ENCODE data around the gene TJP3. TPM values are rescaled to one million over a fixed set of nuclear protein-coding genes. Genes with fewer than 3 reads are reported as not detected.

TJP3 gene
- total and polyA plus RNA-seq, 2 experiments from 2014 or later = 18.2 to 23.9 TPM

GRCh38 chr19:3693025-3693925 lies 14.9 kb upstream of the TJP3 start (continued):
- TF ChIP-seq ETS1 (IDR thresholded peaks at IDR 0.05) (no peak), ZNF462 (CRISPR knock-in tag; IDR thresholded peaks at IDR 0.05) (no peak), EZH2phosphoT487 (IDR thresholded peaks at IDR 0.05; ENCODE audit: unreplicated experiment) (no peak)

- DNase-seq (ENCODE audit: low spot score) = no peak
- Histone ChIP-seq H3K4me1 (ENCODE audit: insufficient read depth) (peaks cover 2% of the 10 kb centered on the region; the same call in 1 of the 2 replicates), H3K27ac (ENCODE audit: low read depth) (no peak overlapping the region), H4K20me1 (replicated peaks; ENCODE audit: insufficient read depth) (peaks cover 10% of the 10 kb centered on the region), H3K4me3 (no peak overlapping the region), H3K27me3 (ENCODE audit: insufficient read depth) (no peaks in the 10 kb centered on the region), H3K4me2 (no peak overlapping the region), H3K36me3 (ENCODE audit: insufficient read depth) (no peaks in the 10 kb centered on the region), H2AFZ (no peak overlapping the region), H3K79me2 (replicated peaks; ENCODE audit: insufficient read depth) (peaks cover 81% of the 10 kb centered on the region), H3F3A (replicated peaks; ENCODE audit: low read depth) (0 out of 2 replicates have a peak, but pooled peaks cover 5% of the 10 kb centered on the region), H3K9me2 (ENCODE audit: insufficient read depth) (no peaks in the 10 kb centered on the region)
- Mint-ChIP-seq H3K27ac (no peak overlapping the region; the same call in 1 of the 2 replicates), H3K9me3 (no peaks in the 10 kb centered on the region), H3K36me3 (ENCODE audit: low read depth) (peaks cover 5% of the 10 kb centered on the region; the same call in 1 of the 3 replicates), H3K27me3 (ENCODE audit: insufficient read depth, low read depth, poor library complexity) (peaks cover 7% of the 10 kb centered on the region), H3K4me1 (peaks cover 3% of the 10 kb centered on the region; the same call in 1 of the 3 replicates), H3K4me3 (no peak overlapping the region)
- ATAC-seq = no peak
- TF ChIP-seq STAT1 (IDR thresholded peaks at IDR 0.05; ENCODE audit: unreplicated experiment) (no peak), ETS1 (IDR thresholded peaks at IDR 0.05) (no peak), NANOG (IDR thresholded peaks at IDR 0.05; ENCODE audit: borderline replicate concordance) (no peak), ZNF331 (CRISPR knock-in tag; IDR thresholded peaks at IDR 0.05; ENCODE audit: low read depth) (no peak), POLR2AphosphoS5 (IDR thresholded peaks at IDR 0.05; ENCODE audit: low read depth) (no peak), REST (IDR thresholded peaks at IDR 0.05; ENCODE audit: unreplicated experiment) (no peak)
Measured at GRCh38 chr19:3694361-3695123, 13.6 kb upstream of the TJP3 start.

Measured in GM23338 (cell line).